ENCODE measurements around the gene VRK2. TPM values are rescaled to one million over a fixed set of nuclear protein-coding genes. Genes with fewer than 3 reads are reported as not detected.
"Not testable (repeated sequence)": the region's sequence is repeated elsewhere in the genome, so short reads cannot be mapped to it uniquely, and the experiment has no call there.

Gene VRK2
- total RNA-seq, 1 donor = 25.1 TPM

DNA sequence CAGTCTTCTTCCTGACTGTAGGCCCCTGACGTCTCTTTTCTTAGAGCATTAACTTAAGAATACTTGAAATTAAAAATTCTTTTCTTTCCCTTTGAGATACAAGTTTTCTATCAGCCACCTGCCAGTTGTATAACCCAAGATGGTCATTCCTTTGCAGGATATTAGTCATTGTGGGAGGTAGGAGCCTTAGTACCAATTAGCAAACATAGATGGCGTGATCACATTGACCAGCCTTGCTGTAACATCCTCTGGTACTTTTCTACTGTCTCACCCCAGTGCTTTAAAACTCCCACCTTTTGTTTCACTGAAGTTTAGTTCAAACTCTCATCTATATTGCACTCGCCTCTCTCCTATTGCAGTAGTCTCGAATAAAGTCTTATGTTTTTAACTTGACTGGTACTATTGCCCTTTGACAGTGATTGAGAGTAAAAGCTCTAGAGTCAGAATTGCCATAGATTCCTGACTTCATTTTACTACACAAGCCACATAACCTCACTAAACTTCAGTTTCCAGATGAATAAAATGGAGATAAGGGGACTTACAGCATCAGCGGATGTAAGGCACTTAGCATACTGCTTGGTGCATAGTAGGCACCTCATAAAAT is 74.1 kb downstream of the VRK2 start:
- no peak overlapping the region for H3K4me3 ChIP-seq (ENCODE audit: low read length)
- H3K4me1 ChIP-seq (ENCODE audit: insufficient read depth, low read length) = no peaks in the 10 kb centered on the region
- H3K9me3 ChIP-seq (ENCODE audit: low read depth, low read length) = no peaks in the 10 kb centered on the region
- H3K27me3 ChIP-seq (ENCODE audit: insufficient read depth, low read length) = no peaks in the 10 kb centered on the region

- H3K4me1 ChIP-seq (ENCODE audit: insufficient read depth, low read length) = no peaks in the 10 kb centered on the region
- no peaks in the 10 kb centered on the region for H3K9me3 ChIP-seq (ENCODE audit: low read depth, low read length)
- H3K27me3 ChIP-seq (ENCODE audit: insufficient read depth, low read length) = no peaks in the 10 kb centered on the region
- H3K4me3 ChIP-seq (ENCODE audit: low read length) = no peak overlapping the region
Measured at GRCh38 chr2:58122040-58122439, 75.4 kb downstream of the VRK2 start.

DNA sequence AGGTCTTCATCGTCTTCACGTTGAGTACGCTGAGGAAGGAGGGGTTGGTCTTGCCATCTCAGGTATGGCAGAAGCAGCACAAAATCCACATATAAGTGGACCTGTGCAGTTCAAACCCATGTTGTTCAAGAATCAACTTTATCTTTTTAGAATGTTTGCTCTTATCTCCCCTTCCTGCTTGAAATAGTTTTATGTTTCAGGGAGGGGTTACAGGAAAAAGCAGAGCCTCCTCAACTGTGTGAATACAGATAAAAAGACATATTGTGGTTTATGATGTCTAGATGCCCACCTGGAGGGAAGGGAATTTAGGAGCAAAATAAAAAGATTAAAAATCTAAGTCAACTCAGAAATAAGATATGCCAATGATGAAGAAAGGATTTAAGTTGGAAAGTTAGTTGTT is 75.9 kb downstream of the VRK2 start:
- Histone ChIP-seq H3K4me3 (ENCODE audit: low read length) (no peak overlapping the region), H3K4me1 (ENCODE audit: insufficient read depth, low read length) (no peaks in the 10 kb centered on the region), H3K9me3 (ENCODE audit: low read depth, low read length) (no peaks in the 10 kb centered on the region), H3K27me3 (ENCODE audit: insufficient read depth, low read length) (no peaks in the 10 kb centered on the region)

GRCh38 chr2:58127111-58127510 is 80.5 kb downstream of the VRK2 start:
- no peaks in the 10 kb centered on the region for H3K9me3 ChIP-seq (ENCODE audit: low read depth, low read length)
- H3K4me1 ChIP-seq (ENCODE audit: insufficient read depth, low read length) = no peaks in the 10 kb centered on the region
- H3K27me3 ChIP-seq (ENCODE audit: insufficient read depth, low read length) = no peaks in the 10 kb centered on the region
- H3K4me3 ChIP-seq (ENCODE audit: low read length) = no peak overlapping the region

GRCh38 chr2:58130238-58130637 is 83.6 kb downstream of the VRK2 start:
- H3K9me3 ChIP-seq (ENCODE audit: low read depth, low read length) = no peaks in the 10 kb centered on the region
- H3K4me1 ChIP-seq (ENCODE audit: insufficient read depth, low read length) = no peaks in the 10 kb centered on the region
- no peak overlapping the region for H3K4me3 ChIP-seq (ENCODE audit: low read length)
- H3K27me3 ChIP-seq (ENCODE audit: insufficient read depth, low read length) = no peaks in the 10 kb centered on the region

DNA sequence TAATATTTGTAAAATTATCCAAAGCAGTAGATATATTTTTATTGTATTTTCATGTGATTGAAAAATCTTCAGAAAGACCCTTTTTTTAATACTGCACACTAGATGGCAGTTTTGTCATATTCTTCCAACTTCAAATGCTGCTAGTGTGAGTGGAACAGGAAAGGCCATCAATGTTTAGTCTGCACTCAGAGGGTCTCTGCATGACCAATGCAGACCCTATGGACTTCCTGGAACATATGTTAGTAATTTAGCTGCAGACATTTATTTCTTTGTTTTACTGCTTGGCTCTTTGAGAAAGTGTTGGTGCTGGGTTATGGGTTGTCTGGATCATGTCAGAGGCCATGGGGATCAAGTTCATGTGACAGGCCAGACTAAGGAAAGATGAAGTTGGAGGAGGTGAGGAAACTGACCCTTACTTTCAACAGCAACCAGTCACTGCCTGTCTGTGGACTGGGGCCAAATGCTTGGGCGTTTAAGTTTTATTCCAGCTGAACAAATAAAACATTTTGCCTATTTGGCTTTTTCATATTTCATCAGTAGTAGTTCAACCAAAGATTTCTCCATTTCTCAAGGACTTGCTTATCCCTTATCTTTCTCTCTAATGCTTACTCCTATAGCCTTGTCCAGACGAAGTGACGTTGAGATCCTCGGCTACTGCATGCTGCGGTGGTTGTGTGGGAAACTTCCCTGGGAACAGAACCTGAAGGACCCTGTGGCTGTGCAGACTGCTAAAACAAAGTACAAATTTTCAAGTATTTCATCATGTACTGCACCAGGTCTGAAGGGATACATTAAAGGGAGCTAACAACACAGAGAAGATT is 84.8 kb downstream of the VRK2 start:
- Histone ChIP-seq H3K4me1 (ENCODE audit: insufficient read depth, low read length) (no peaks in the 10 kb centered on the region), H3K27me3 (ENCODE audit: insufficient read depth, low read length) (no peaks in the 10 kb centered on the region), H3K9me3 (ENCODE audit: low read depth, low read length) (no peaks in the 10 kb centered on the region), H3K4me3 (ENCODE audit: low read length) (no peak overlapping the region)

DNA sequence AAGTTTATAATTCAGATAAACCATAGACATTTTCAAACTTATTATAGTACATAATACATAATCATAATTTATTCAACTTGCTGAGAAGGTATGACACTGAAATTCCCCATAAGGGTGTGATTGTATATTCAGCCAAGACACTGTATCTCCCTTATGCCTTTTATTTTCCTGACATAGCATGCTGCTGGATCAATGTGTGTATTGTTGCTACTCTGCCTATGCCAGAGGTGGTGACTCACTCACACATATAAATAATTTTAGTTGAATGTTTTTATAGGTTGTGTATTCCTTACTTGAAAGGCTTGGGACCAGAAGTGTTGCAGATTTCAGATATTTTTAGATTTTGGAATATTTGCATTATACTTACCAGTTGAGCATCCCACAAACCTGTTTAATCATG is 86.8 kb downstream of the VRK2 start:
- no peaks in the 10 kb centered on the region for H3K27me3 ChIP-seq (ENCODE audit: insufficient read depth, low read length)
- H3K9me3 ChIP-seq (ENCODE audit: low read depth, low read length) = no peaks in the 10 kb centered on the region
- H3K4me3 ChIP-seq (ENCODE audit: low read length) = no peak overlapping the region
- H3K4me1 ChIP-seq (ENCODE audit: insufficient read depth, low read length) = no peaks in the 10 kb centered on the region

GRCh38 chr2:58135861-58136260 is 89.3 kb downstream of the VRK2 start:
- no peak overlapping the region for H3K4me3 ChIP-seq (ENCODE audit: low read length)
- no peaks in the 10 kb centered on the region for H3K9me3 ChIP-seq (ENCODE audit: low read depth, low read length)
- no peaks in the 10 kb centered on the region for H3K4me1 ChIP-seq (ENCODE audit: insufficient read depth, low read length)

DNA sequence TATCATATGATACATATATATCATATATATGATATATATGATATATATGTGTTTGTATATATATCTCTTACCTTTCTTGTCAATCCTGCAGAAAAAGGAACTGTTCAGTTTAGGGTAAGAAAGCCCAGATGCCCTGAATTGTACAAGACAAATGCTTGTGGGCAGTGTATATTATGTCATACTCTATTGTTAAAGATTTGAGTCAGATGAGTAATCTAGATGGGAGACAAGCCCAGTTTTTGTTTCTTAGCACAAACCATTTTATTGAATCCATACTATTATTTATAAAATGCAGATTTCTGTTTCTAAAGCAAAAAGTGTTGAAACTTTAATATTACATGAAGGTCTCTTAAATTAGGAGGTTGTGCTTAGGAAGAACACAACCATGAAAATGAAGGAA is 90.6 kb downstream of the VRK2 start:
- H3K4me1 ChIP-seq (ENCODE audit: insufficient read depth, low read length) = no peaks in the 10 kb centered on the region
- no peaks in the 10 kb centered on the region for H3K9me3 ChIP-seq (ENCODE audit: low read depth, low read length)
- H3K27me3 ChIP-seq (ENCODE audit: insufficient read depth, low read length) = no peaks in the 10 kb centered on the region
- no peak overlapping the region for H3K4me3 ChIP-seq (ENCODE audit: low read length)

More at GRCh38 chr2:58135861-58136260, 89.3 kb downstream of the VRK2 start:
- no peaks in the 10 kb centered on the region for H3K27me3 ChIP-seq (ENCODE audit: insufficient read depth, low read length)

DNA sequence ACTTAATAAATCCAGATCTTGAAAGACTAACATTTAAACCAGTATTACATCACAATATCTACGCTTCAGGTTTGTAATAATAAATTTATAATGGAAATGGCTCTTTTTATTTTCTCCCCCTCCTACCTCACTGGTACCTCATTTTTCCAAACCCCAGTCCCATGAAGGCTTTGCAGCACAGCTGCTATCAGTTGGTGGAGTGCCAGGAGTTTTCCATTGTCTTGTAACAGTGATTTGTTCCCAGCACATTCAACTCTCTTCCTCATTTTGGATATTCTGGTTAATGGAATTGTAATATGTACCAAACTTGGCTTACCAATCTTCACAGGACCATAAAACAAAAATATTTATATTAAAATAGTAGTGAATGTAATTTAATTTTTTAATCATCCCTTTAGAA is 91.2 kb downstream of the VRK2 start:
- Histone ChIP-seq H3K4me3 (ENCODE audit: low read length) (no peak overlapping the region), H3K4me1 (ENCODE audit: insufficient read depth, low read length) (no peaks in the 10 kb centered on the region), H3K27me3 (ENCODE audit: insufficient read depth, low read length) (no peaks in the 10 kb centered on the region), H3K9me3 (ENCODE audit: low read depth, low read length) (no peaks in the 10 kb centered on the region)

DNA sequence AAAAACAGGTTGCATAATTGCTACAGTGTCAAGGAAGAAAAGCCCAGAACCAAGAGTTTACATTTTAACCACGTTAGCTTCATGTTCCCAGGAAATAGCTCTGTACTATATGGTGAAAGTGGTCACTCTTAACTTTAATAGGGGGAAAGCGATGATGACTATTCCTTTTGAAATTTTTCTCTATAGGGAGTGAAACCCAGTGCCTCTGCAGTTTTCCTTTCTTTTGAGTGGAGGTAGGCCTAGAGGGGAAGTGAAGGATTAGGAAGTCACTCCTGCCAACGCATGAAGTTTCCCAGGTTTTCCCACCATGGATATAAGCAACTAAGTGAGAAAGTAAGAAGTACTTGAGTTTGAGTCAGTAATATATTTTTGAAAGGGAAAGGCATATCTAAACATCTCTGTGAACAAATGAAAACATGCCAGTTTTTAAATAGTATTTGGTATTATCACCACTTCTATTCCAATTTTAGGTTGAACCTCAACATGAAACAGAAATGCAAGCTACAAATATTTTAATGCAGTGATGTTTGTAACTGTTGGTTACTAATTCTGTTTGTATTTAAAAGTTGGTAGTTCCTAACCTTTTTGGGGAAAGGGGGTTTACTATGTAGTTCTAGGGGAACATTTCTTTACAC is 91.9 kb downstream of the VRK2 start:
- no peaks in the 10 kb centered on the region for H3K9me3 ChIP-seq (ENCODE audit: low read depth, low read length)
- no peak overlapping the region for H3K4me3 ChIP-seq (ENCODE audit: low read length)
- no peaks in the 10 kb centered on the region for H3K4me1 ChIP-seq (ENCODE audit: insufficient read depth, low read length)
- H3K27me3 ChIP-seq (ENCODE audit: insufficient read depth, low read length) = no peaks in the 10 kb centered on the region

DNA sequence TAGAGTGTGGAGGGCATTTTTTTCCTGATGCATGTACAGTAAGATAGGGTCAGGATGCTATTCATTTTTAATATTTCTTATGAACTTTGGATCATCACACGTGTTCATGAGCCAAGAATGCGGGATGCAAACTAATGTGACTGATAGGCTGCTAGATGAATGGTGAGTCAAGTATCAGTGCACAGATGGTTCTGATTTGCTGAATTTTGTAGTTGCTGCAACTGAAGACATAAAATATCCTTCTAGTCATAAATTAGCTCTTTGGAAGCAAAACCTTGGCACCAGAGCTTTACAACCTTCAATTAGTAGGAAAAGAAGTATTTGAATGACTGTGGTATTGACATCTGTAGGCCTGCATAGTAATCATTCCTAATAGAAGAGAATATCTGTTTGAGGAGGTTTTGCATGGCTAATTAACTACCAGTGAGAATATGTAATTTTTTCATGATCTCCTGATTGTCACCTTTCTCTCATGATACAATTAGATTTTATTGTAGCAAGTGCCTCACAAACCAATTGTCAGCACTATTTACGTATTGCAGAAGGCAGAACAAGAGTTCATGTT is 94.0 kb downstream of the VRK2 start:
- no peak overlapping the region for H3K4me3 ChIP-seq (ENCODE audit: low read length)
- H3K4me1 ChIP-seq (ENCODE audit: insufficient read depth, low read length) = no peaks in the 10 kb centered on the region
- no peaks in the 10 kb centered on the region for H3K9me3 ChIP-seq (ENCODE audit: low read depth, low read length)
- H3K27me3 ChIP-seq (ENCODE audit: insufficient read depth, low read length) = no peaks in the 10 kb centered on the region

DNA sequence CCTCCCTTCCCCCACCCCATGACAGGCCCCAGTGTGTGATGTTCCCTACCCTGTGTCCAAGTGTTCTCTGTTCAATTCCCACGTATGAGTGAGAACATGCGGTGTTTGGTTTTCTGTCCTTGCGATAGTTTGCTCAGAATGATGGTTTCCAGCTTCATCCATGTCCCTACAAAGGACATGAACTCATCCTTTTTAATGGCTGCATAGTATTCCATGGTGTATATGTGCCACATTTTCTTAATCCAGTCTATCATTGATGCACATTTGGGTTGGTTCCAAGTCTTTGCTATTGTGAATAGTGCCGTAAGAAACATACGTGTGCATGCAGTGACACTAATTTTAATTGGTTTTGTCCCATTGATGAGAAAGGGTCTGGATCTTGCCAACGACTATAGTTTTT is 99.2 kb downstream of the VRK2 start:
- H3K4me1 ChIP-seq (ENCODE audit: insufficient read depth, low read length); H3K9me3 ChIP-seq (ENCODE audit: low read depth, low read length); H3K27me3 ChIP-seq (ENCODE audit: insufficient read depth, low read length); H3K4me3 ChIP-seq (ENCODE audit: low read length): not testable (repeated sequence)

DNA sequence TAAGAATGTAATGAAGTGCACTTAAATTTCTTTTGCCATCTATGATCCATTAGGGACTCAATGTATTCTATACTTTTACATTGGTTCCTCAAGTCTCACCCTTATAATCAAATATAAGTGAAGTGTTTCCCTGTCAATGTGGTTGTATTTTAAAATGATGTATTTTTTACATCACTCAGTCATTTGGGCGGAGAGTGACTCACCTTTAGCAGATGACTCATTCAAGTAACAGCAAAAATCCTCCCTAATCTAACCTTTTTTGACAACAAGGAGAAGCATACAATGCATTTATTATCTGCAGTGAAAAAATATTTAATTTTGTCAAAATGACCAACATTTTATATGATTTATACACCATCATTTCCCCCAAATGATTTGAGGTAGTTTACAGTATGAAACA is 100.1 kb downstream of the VRK2 start:
- H3K27me3 ChIP-seq (ENCODE audit: insufficient read depth, low read length) = no peaks in the 10 kb centered on the region

GRCh38 chr2:58155160-58155778 is 108.7 kb downstream of the VRK2 start:
- no peaks in the 10 kb centered on the region for H3K4me1 ChIP-seq (ENCODE audit: insufficient read depth, low read length)
- H3K27me3 ChIP-seq (ENCODE audit: insufficient read depth, low read length) = no peaks in the 10 kb centered on the region
- no peaks in the 10 kb centered on the region for H3K9me3 ChIP-seq (ENCODE audit: low read depth, low read length)
- H3K4me3 ChIP-seq (ENCODE audit: low read length) = no peak overlapping the region

More for the DNA sequence above, 100.1 kb downstream of the VRK2 start:
- H3K4me1 ChIP-seq (ENCODE audit: insufficient read depth, low read length) = no peaks in the 10 kb centered on the region
- H3K4me3 ChIP-seq (ENCODE audit: low read length) = no peak overlapping the region
- H3K9me3 ChIP-seq (ENCODE audit: low read depth, low read length) = no peaks in the 10 kb centered on the region

Data from mononuclear cell (primary cell).